Measurements from ENCODE around the gene KLHL29.

The KLHL29 gene

GRCh38 chr2:23349508-23349907 is 35.5 kb upstream of the KLHL29 start:
- DNase-seq (ENCODE audit: low spot score) = no peak
- TF ChIP-seq CTCF (IDR thresholded peaks at IDR 0.05) = no peak
- no peak overlapping the region for H3K4me3 ChIP-seq
- no peak overlapping the region for H3K27ac ChIP-seq

GRCh38 chr2:23350041-23350791 is 34.8 kb upstream of the KLHL29 start:
- Histone ChIP-seq H3K27ac (no peak overlapping the region), H3K4me3 (no peak overlapping the region)
- no peak for TF ChIP-seq CTCF (IDR thresholded peaks at IDR 0.05)
- no peak for DNase-seq (ENCODE audit: low spot score)

DNA sequence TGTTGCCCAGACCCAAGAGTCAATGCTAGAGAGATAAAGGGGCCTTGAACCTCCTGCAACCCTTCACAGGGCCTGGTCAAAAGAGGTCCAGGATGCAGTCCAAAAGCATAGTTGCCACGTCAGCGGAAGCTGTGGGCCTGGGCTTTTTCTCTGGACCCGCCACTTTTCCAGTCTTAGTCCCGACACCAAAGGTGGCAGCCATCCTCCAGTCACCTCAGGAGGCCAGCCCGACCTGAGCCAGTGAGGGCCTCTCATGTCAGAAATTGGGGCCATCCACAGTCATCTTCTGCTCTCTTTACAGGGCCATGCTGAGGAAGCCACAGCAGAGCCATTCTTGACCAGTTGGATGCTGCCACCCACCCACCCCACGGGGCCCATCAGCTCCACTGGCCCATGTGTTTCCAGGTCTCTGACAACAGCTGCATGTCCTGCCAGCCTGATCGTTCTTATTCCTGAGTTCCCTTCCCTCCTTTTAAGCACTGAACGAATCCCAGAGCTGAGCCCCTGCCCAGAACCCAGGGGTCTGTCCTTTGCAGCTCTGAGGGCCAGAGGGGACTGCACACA is 34.1 kb upstream of the KLHL29 start:
- no peak for TF ChIP-seq CTCF (IDR thresholded peaks at IDR 0.05)
- no peak for DNase-seq (ENCODE audit: low spot score)
- Histone ChIP-seq H3K27ac (peak overlapping the region in 1 of 2 donors; percentile 57), H3K4me3 (peak overlapping the region; percentile 60)

- peak; percentile 79 for DNase-seq (ENCODE audit: low spot score)
- peak overlapping the region in 1 of 2 donors; percentile 57 for H3K27ac ChIP-seq
- TF ChIP-seq CTCF (IDR thresholded peaks at IDR 0.05) = peak; percentile 84
- H3K4me3 ChIP-seq = peak overlapping the region; percentile 60
Measured at GRCh38 chr2:23351388-23352141, 33.4 kb upstream of the KLHL29 start.

DNA sequence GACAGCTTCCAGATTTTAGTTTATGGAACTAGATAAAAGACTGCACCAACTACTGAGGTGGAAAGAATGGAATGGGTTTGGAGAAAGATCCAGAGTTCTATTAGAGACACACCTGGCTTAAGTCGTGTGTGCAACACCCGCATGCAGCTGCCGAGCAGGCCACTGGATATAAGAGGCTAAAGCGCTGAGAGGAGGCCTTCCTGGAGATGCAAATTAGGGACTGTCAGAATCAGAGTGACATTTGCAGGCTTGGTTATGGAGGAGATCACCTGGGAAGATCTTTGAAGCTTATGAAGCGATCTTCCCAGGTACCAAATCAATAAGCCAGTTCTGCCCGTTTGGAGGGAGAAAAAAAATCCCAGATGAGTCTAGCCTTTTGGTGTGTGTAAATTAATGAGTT is 30.4 kb upstream of the KLHL29 start:
- no peak for TF ChIP-seq CTCF (IDR thresholded peaks at IDR 0.05)

DNA sequence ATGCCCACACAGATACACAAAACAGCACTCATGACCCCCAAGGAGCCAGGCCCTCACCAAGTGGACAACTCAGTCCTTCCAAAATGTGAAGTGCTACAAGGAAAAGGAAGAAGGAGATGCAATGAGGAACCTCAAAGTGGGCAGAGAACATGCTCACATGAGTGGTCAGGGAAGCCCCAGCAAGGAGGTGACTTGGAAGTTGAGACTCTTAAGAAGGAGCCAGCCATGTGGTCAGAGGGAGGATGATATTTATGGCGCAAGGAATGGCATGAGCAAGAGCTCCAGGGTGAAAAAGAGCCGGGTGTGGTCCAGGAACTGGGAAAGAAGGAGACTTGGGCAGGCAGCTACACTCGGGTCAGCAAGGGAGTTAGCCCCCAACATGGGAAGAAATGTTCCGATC is 30.0 kb upstream of the KLHL29 start:
- H3K4me3 ChIP-seq = no peak overlapping the region
- no peak overlapping the region for H3K27ac ChIP-seq
- no peak for TF ChIP-seq CTCF (IDR thresholded peaks at IDR 0.05)
- DNase-seq (ENCODE audit: low spot score) = peak; percentile 31

More for the DNA sequence above, 30.4 kb upstream of the KLHL29 start:
- H3K27ac ChIP-seq = no peak overlapping the region
- H3K4me3 ChIP-seq = no peak overlapping the region
- DNase-seq (ENCODE audit: low spot score) = no peak
